ENCODE measurements around the gene PRDM13. TPM values are rescaled to one million over a fixed set of nuclear protein-coding genes. Genes with fewer than 3 reads are reported as not detected.
"Not testable (repeated sequence)": the region's sequence is repeated elsewhere in the genome, so short reads cannot be mapped to it uniquely, and the experiment has no call there.

Gene PRDM13
- total and polyA plus RNA-seq, 2 donors = under 0.01 TPM; not detected in 1

DNA sequence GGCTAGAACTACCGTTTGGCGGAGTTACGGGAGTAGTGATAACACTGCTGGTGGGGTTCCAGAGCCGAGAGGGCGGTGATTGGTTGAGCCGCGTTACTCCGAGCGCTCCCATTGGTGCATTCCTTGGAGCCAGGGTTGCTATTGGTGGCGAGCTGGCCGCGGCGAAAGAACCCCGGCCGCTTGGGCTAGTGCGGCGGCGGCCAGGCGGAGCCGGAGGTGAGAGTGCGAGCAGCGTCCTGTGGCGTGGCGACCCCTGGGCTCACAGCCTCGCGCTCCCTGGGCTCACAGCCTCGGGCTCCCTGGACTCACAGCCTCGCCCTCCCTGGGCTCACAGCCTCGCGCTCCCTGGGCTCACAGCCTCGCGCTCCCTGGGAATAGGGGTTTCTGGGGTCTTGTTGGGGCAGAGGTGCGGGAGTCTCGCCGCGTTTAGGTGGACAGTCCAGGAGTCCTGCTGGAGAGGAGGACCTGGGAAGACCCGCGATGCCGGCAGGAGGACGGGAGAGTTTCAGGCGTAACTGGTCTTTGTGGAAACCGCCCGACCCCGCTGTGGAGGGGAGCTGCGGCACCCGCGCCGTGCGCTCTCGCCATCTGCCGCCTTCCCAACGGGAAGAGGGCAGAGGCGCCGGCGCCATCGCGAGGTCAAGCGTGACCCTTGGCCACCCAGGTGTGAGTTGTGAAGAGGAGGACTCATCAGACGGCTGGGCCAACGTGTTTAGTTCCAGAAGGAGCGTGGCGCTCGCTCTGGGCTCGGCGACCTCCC lies 12.2 kb downstream of the PRDM13 start:
- WGBS = 12% methylated on average over 65 of the region's 65 CpGs

DNA sequence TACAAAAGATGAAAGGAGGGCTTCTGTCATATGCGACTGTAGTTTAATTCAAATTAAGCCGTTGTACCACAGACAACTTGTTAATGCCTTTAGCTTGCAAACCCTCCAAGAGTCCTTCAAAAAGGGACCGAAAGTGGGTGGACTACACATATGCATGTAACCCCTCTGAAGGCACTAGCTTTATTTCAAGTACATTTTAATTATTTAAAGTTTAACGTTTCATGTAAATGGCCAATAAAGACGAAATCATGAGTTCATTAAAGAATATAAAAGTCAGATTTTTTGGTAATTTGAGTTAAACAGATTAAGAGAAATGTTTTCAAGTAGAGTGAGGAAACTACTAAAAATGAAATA lies 12.8 kb downstream of the PRDM13 start:
- peaks cover 3 to 10% of the 10 kb centered on the region in 2 donors for H3K9me3 ChIP-seq (ENCODE audit: control insufficient read depth in 2 of 2, insufficient read depth in 1 of 2, low read length in 1 of 2)
- no peak overlapping the region for H3K27ac ChIP-seq (ENCODE audit: low read depth in 1 of 2, low read length in 1 of 2)
- no peak for DNase-seq (ENCODE audit: low read depth in 6 of 9, low spot score in 9 of 9)
- peaks cover 3 to 6% of the 10 kb centered on the region in 2 donors for H3K4me1 ChIP-seq (ENCODE audit: control insufficient read depth in 2 of 2, insufficient read depth in 2 of 2, low read length in 2 of 2)
- WGBS = 20% methylated on average over 5 of the region's 5 CpGs
- H3K36me3 ChIP-seq (ENCODE audit: control insufficient read depth in 2 of 2, insufficient read depth in 2 of 2, low read length in 1 of 2) = no peaks in the 10 kb centered on the region
- H3K27me3 ChIP-seq (ENCODE audit: control insufficient read depth in 2 of 2, insufficient read depth in 1 of 2, low read length in 1 of 2) = peaks cover 56 to 84% of the 10 kb centered on the region in 2 donors
- H3K4me3 ChIP-seq (ENCODE audit: low read length in 2 of 2) = no peak overlapping the region

More for the DNA sequence above, 12.2 kb downstream of the PRDM13 start:
- peaks cover 62 to 86% of the 10 kb centered on the region in 2 donors for H3K27me3 ChIP-seq (ENCODE audit: control insufficient read depth in 2 of 2, insufficient read depth in 1 of 2, low read length in 1 of 2)
- no peak overlapping the region for H3K4me3 ChIP-seq (ENCODE audit: low read length in 2 of 2)
- H3K36me3 ChIP-seq (ENCODE audit: control insufficient read depth in 2 of 2, insufficient read depth in 2 of 2, low read length in 1 of 2) = no peaks in the 10 kb centered on the region
- no peak for DNase-seq (ENCODE audit: low read depth in 6 of 9, low spot score in 9 of 9)
- peaks cover 3 to 10% of the 10 kb centered on the region in 2 donors for H3K9me3 ChIP-seq (ENCODE audit: control insufficient read depth in 2 of 2, insufficient read depth in 1 of 2, low read length in 1 of 2)
- peaks cover 9 to 11% of the 10 kb centered on the region in 2 donors for H3K4me1 ChIP-seq (ENCODE audit: control insufficient read depth in 2 of 2, insufficient read depth in 2 of 2, low read length in 2 of 2)
- H3K27ac ChIP-seq (ENCODE audit: low read depth in 1 of 2, low read length in 1 of 2) = no peak overlapping the region

DNA sequence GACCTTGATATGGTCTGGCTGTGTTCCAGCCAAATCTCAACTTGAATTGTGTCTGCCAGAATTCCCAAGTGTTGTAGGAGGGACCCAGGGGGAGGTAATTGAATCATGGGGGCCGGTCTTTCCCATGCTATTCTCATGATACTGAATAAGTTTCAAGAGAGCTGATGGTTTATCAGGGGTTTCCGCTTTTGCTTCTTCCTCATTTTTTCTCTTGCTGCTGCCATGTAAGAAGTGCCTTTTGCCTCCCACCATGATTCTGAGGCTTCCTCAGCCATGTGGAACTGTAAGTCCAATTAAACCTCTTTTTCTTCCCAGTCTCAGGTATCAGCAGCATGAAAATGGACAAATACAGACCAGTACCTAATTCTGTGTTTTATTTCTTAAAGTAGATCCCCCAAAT lies 15.4 kb downstream of the PRDM13 start:
- peaks cover 38 to 58% of the 10 kb centered on the region in 2 donors for H3K27me3 ChIP-seq (ENCODE audit: control insufficient read depth in 2 of 2, insufficient read depth in 1 of 2, low read length in 1 of 2)
- 87% methylated on average over 2 of the region's 2 CpGs for WGBS
- H3K27ac ChIP-seq (ENCODE audit: low read depth in 1 of 2, low read length in 1 of 2); H3K36me3 ChIP-seq (ENCODE audit: control insufficient read depth in 2 of 2, insufficient read depth in 2 of 2, low read length in 1 of 2); H3K9me3 ChIP-seq (ENCODE audit: control insufficient read depth in 2 of 2, insufficient read depth in 1 of 2, low read length in 1 of 2); H3K4me3 ChIP-seq (ENCODE audit: low read length in 2 of 2); DNase-seq (ENCODE audit: low read depth in 6 of 9, low spot score in 9 of 9); H3K4me1 ChIP-seq (ENCODE audit: control insufficient read depth in 2 of 2, insufficient read depth in 2 of 2, low read length in 2 of 2): not testable (repeated sequence)

DNA sequence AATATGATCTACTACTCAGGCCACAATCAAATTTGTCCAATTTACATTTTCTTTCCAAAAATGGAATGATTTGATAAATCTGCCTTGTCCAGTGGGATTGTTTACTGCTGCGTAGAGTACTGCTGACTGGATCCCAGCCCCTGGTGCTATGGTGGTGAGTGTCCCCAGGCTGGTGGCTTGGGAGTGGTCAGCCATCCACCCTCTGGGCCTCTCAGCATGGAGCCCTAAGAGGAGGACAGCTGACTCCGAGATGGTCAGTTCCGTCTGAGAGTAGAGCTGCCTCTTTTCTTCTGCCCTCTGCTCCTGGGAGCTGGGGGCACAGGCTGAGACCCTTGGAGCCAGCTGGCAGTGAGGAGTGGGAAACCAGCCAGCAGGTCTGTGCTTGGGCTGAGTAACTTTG lies 22.7 kb downstream of the PRDM13 start:
- no peak overlapping the region for H3K4me3 ChIP-seq (ENCODE audit: low read length in 2 of 2)
- H3K27ac ChIP-seq (ENCODE audit: low read depth in 1 of 2, low read length in 1 of 2) = no peak overlapping the region
- no peak for DNase-seq (ENCODE audit: low read depth in 6 of 9, low spot score in 9 of 9)
- no peaks in the 10 kb centered on the region for H3K4me1 ChIP-seq (ENCODE audit: control insufficient read depth in 2 of 2, insufficient read depth in 2 of 2, low read length in 2 of 2)
- H3K9me3 ChIP-seq (ENCODE audit: control insufficient read depth in 2 of 2, insufficient read depth in 1 of 2, low read length in 1 of 2) = no peaks in the 10 kb centered on the region
- 78% methylated on average over 3 of the region's 3 CpGs for WGBS
- H3K36me3 ChIP-seq (ENCODE audit: control insufficient read depth in 2 of 2, insufficient read depth in 2 of 2, low read length in 1 of 2) = no peaks in the 10 kb centered on the region
- H3K27me3 ChIP-seq (ENCODE audit: control insufficient read depth in 2 of 2, insufficient read depth in 1 of 2, low read length in 1 of 2) = peaks cover 0 to 6% of the 10 kb centered on the region in 2 donors

DNA sequence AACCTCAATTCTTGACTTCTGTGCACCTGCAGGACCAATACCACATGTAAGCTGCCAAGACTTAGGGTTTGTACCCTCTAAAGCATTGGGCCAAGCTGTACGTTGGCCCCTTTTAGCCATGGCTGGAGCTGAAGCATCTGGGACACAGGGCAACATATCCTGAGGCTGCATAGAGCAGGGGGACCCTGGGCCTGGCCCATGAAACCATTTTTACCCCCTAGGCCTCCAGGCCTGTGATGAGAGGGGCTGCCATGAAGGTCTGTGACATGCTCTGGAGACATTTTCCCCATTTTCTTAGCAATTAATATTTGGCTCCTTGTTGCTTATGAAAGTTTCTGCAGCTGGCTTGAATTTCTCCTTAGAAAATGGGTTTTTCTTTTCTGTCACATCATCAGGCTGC lies 31.0 kb downstream of the PRDM13 start:
- whole genome bisulfite sequencing = 83% methylated on average over 1 of the region's 1 CpG
- Histone ChIP-seq H3K4me3 (ENCODE audit: low read length in 2 of 2) (no peak overlapping the region), H3K27me3 (ENCODE audit: control insufficient read depth in 2 of 2, insufficient read depth in 1 of 2, low read length in 1 of 2) (no peaks in the 10 kb centered on the region), H3K9me3 (ENCODE audit: control insufficient read depth in 2 of 2, insufficient read depth in 1 of 2, low read length in 1 of 2) (peaks cover 0 to 5% of the 10 kb centered on the region in 2 donors), H3K4me1 (ENCODE audit: control insufficient read depth in 2 of 2, insufficient read depth in 2 of 2, low read length in 2 of 2) (no peaks in the 10 kb centered on the region), H3K36me3 (ENCODE audit: control insufficient read depth in 2 of 2, insufficient read depth in 2 of 2, low read length in 1 of 2) (no peaks in the 10 kb centered on the region), H3K27ac (ENCODE audit: low read depth in 1 of 2, low read length in 1 of 2) (no peak overlapping the region)
- no peak for DNase-seq (ENCODE audit: low read depth in 6 of 9, low spot score in 9 of 9)

DNA sequence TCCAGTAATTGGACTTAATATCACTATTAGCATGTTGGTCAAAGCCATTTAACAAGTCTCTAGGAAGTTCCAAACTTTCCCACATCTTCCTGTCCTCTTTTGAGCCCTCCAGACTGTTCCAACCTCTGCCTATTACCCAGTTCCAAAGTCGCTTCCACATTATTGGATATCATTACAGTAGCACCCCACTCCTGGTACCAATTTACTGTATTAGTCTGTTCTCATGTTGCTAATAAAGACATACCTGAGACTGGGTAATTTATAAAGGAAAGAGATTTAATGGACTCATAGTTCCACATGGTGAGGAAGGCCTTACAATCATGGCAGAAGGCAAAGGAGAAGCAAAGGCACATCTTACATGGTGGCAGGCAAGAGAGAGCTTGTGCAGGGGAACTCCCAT lies 31.7 kb downstream of the PRDM13 start:
- H3K9me3 ChIP-seq (ENCODE audit: control insufficient read depth in 2 of 2, insufficient read depth in 1 of 2, low read length in 1 of 2); H3K27ac ChIP-seq (ENCODE audit: low read depth in 1 of 2, low read length in 1 of 2); H3K4me3 ChIP-seq (ENCODE audit: low read length in 2 of 2); H3K4me1 ChIP-seq (ENCODE audit: control insufficient read depth in 2 of 2, insufficient read depth in 2 of 2, low read length in 2 of 2); H3K36me3 ChIP-seq (ENCODE audit: control insufficient read depth in 2 of 2, insufficient read depth in 2 of 2, low read length in 1 of 2); DNase-seq (ENCODE audit: low read depth in 6 of 9, low spot score in 9 of 9); H3K27me3 ChIP-seq (ENCODE audit: control insufficient read depth in 2 of 2, insufficient read depth in 1 of 2, low read length in 1 of 2): not testable (repeated sequence)
- 91% methylated on average over 1 of the region's 1 CpG for WGBS

DNA sequence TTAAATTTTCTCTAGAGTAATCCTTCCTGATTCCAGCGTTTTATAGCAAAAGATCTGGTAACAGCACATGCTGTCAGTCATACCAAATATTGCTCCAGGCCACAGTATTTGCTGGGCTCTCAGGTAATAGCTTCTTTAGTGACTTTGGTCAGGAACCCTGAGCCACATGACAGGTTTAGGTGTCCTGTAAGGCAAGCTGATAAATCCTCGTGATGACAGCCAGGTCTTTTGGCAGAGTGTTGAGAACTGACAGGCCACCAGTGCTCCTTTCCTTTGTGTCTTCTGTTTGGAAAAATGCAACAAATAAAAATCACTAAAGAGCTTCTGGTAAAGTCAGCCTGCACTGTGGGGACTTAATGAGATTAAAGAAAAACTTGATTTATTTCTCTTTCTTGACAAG lies 34.6 kb downstream of the PRDM13 start:
- Histone ChIP-seq H3K4me1 (ENCODE audit: control insufficient read depth in 2 of 2, insufficient read depth in 2 of 2, low read length in 2 of 2) (no peaks in the 10 kb centered on the region), H3K27ac (ENCODE audit: low read depth in 1 of 2, low read length in 1 of 2) (no peak overlapping the region), H3K9me3 (ENCODE audit: control insufficient read depth in 2 of 2, insufficient read depth in 1 of 2, low read length in 1 of 2) (peaks cover 0 to 5% of the 10 kb centered on the region in 2 donors), H3K27me3 (ENCODE audit: control insufficient read depth in 2 of 2, insufficient read depth in 1 of 2, low read length in 1 of 2) (no peaks in the 10 kb centered on the region), H3K36me3 (ENCODE audit: control insufficient read depth in 2 of 2, insufficient read depth in 2 of 2, low read length in 1 of 2) (no peaks in the 10 kb centered on the region), H3K4me3 (ENCODE audit: low read length in 2 of 2) (no peak overlapping the region)
- no peak for DNase-seq (ENCODE audit: low read depth in 6 of 9, low spot score in 9 of 9)
- WGBS = 53% methylated on average over 2 of the region's 2 CpGs

DNA sequence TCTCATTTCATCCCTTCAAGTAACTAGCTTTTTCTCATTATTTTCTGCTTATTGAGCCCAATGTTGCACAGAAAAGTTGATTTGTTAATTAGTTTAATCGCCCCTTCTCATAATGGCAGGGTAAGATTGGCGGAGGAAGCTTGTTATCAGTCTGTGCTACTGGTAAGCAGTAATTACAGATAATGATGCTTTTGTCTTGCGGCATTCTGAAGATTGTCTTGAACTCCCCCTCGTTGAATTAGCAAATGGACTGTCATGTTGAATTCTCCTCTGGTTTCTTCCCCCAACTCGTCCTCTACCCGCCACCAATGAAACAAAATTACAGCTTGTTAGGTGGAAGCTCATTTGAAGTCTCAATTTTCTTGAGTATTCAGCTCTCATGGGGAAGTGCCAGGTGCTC lies 39.4 kb downstream of the PRDM13 start:
- Histone ChIP-seq H3K27me3 (ENCODE audit: control insufficient read depth in 2 of 2, insufficient read depth in 1 of 2, low read length in 1 of 2) (no peaks in the 10 kb centered on the region), H3K4me1 (ENCODE audit: control insufficient read depth in 2 of 2, insufficient read depth in 2 of 2, low read length in 2 of 2) (no peaks in the 10 kb centered on the region), H3K27ac (ENCODE audit: low read depth in 1 of 2, low read length in 1 of 2) (no peak overlapping the region), H3K36me3 (ENCODE audit: control insufficient read depth in 2 of 2, insufficient read depth in 2 of 2, low read length in 1 of 2) (no peaks in the 10 kb centered on the region), H3K4me3 (ENCODE audit: low read length in 2 of 2) (no peak overlapping the region), H3K9me3 (ENCODE audit: control insufficient read depth in 2 of 2, insufficient read depth in 1 of 2, low read length in 1 of 2) (no peaks in the 10 kb centered on the region)
- no peak for DNase-seq (ENCODE audit: low read depth in 6 of 9, low spot score in 9 of 9)
- WGBS = 79% methylated on average over 6 of the region's 6 CpGs

DNA sequence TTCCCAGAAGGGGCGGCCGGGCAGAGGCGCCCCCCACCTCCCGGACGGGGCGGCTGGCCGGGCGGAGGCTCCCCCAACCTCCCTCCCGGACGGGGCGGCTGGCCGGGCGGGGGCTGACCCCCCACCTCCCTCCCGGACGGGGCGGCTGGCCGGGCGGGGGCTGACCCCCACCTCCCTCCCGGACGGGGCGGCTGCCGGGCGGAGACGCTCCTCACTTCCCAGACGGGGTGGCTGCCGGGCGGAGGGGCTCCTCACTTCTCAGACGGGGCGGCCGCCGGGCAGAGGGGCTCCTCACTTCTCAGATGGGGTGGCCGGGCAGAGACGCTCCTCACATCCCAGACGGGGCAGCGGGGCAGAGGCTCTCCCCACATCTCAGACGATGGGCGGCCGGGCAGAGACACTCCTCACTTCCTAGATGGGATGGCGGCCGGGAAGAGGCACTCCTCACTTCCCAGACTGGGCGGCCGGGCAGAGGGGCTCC lies 43.5 kb downstream of the PRDM13 start:
- H3K36me3 ChIP-seq (ENCODE audit: control insufficient read depth in 2 of 2, insufficient read depth in 2 of 2, low read length in 1 of 2); H3K4me3 ChIP-seq (ENCODE audit: low read length in 2 of 2); H3K9me3 ChIP-seq (ENCODE audit: control insufficient read depth in 2 of 2, insufficient read depth in 1 of 2, low read length in 1 of 2); H3K27ac ChIP-seq (ENCODE audit: low read depth in 1 of 2, low read length in 1 of 2); H3K27me3 ChIP-seq (ENCODE audit: control insufficient read depth in 2 of 2, insufficient read depth in 1 of 2, low read length in 1 of 2); DNase-seq (ENCODE audit: low read depth in 6 of 9, low spot score in 9 of 9); H3K4me1 ChIP-seq (ENCODE audit: control insufficient read depth in 2 of 2, insufficient read depth in 2 of 2, low read length in 2 of 2): not testable (repeated sequence)
- WGBS = 94% methylated on average over 24 of the region's 42 CpGs

Measured in thymus (tissue), 11 donors.